Thyroid gland (tissue), 4 donors: Measurements from ENCODE around the gene LPCAT1. TPM values are rescaled to one million over a fixed set of nuclear protein-coding genes. Genes with fewer than 3 reads are reported as not detected.

Source experiments
- DNase-seq, 2 donors: peaks; one replicate each; pipeline ENCODE4 v3.0.0-alpha.2; 2019
- H3K27ac ChIP-seq, 3 donors: fragments of 200-600 bp; sonication (generic); 1 replicate in 2 of 3; 2 replicates in 1 of 3; pipeline ENCODE4 v1.5.1; 2016 to 2019; ENCODE audit warnings: mild to moderate bottlenecking in 1 of 3, moderate library complexity in 1 of 3
- H3K27me3 ChIP-seq: fragments of 200-600 bp; sonication (generic); one replicate; pipeline ENCODE4 v1.5.1; 2019
- H3K36me3 ChIP-seq, 2 donors: fragments of 200-600 bp; sonication (generic); one replicate each; pipeline ENCODE4 v1.5.1; 2016 to 2019
- H3K4me1 ChIP-seq, 2 donors: fragments of 200-600 bp; sonication (generic); one replicate each; pipeline ENCODE4 v1.5.1; 2017 to 2019
- H3K4me3 ChIP-seq, 3 donors: fragments of 200-600 bp; sonication (generic); replicated peaks in 1 of 3; 1 replicate in 2 of 3; 2 replicates in 1 of 3; pipeline ENCODE4 v1.5.1; 2016; ENCODE audit warnings: mild to moderate bottlenecking in 1 of 3
- H3K9me3 ChIP-seq: fragments of 200-600 bp; sonication (generic); one replicate; pipeline ENCODE4 v1.5.1; 2017
- POLR2A ChIP-seq, 2 donors: fragments of 450-650 bp; IDR thresholded peaks; one replicate each; pipeline ENCODE4 v1.6.1; 2017; ENCODE audit warnings: antibody characterized with exemption in 2 of 2, mild to moderate bottlenecking in 2 of 2, moderate library complexity in 1 of 2
- whole genome bisulfite sequencing, 2 donors: methylation state at CpG; one replicate each; pipeline ENCODE4 v1.1.5; 2017; 5-methylcytosine and 5-hydroxymethylcytosine counted together
- intact Hi-C: fragments of 100-400 bp; cut with DNase I; formaldehyde crosslinking; loops from one replicate; pipeline ENCODE4 v1.15.1; 2023
- total RNA-seq, 4 donors: library from RNA; depleted of rRNA; stranded (reverse); fragments of >200 nt; gene quantifications; one replicate each; pipeline ENCODE4 v1.2.3, GENCODE V29; 2016
- TF ChIP-seq, protein P1 (sequence below), 6 experiments: fragments of 200-600 bp in 3 of 6; fragments of 450-650 bp in 3 of 6; sonication (generic) in 3 of 6; IDR thresholded peaks; one replicate each; pipeline ENCODE4 v1.5.1; 2016 to 2019; ENCODE audit warnings: antibody characterized with exemption in 6 of 6, mild to moderate bottlenecking in 2 of 6, inconsistent platforms in 1 of 6, moderate library complexity in 1 of 6

The LPCAT1 gene
- total RNA-seq, 4 donors from 2014 or later, result 30.9 to 35.7 (median 33.3) TPM

DNA sequence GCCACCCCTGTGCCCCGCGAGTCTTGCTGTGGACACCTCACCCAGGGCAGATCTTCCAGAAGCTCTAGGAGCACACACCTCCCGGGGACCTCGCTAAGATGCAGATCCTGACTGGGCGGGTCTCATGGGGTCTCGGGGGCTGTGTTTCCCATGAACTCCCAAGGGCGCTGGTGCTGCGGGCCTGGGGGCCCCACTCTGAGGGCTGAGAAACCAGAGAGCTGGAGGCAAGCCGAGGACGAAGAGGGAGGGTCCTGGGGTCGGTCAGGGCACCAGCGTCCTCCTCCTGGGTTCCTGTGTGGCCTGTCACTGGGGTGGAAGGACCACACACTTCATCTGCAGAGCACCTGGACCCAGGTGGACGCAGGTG lies 108.7 kb downstream of the LPCAT1 start:
- Histone ChIP-seq H3K27me3 (no peaks in the 10 kb centered on the region), H3K4me3 (no peak overlapping the region), H3K36me3 (no peaks in the 10 kb centered on the region), H3K4me1 (no peaks in the 10 kb centered on the region), H3K27ac (no peak overlapping the region), H3K9me3 (no peaks in the 10 kb centered on the region)
- no peak for DNase-seq
- TF ChIP-seq, protein P1, sequence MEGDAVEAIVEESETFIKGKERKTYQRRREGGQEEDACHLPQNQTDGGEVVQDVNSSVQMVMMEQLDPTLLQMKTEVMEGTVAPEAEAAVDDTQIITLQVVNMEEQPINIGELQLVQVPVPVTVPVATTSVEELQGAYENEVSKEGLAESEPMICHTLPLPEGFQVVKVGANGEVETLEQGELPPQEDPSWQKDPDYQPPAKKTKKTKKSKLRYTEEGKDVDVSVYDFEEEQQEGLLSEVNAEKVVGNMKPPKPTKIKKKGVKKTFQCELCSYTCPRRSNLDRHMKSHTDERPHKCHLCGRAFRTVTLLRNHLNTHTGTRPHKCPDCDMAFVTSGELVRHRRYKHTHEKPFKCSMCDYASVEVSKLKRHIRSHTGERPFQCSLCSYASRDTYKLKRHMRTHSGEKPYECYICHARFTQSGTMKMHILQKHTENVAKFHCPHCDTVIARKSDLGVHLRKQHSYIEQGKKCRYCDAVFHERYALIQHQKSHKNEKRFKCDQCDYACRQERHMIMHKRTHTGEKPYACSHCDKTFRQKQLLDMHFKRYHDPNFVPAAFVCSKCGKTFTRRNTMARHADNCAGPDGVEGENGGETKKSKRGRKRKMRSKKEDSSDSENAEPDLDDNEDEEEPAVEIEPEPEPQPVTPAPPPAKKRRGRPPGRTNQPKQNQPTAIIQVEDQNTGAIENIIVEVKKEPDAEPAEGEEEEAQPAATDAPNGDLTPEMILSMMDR (IDR thresholded peaks at IDR 0.05), result no peak
- no peak for TF ChIP-seq POLR2A (IDR thresholded peaks at IDR 0.05)
- intact Hi-C loops, result no loop called here
- 71 to 81% methylated on average over 9 to 12 of the region's 13 CpGs for WGBS, 2 donors

DNA sequence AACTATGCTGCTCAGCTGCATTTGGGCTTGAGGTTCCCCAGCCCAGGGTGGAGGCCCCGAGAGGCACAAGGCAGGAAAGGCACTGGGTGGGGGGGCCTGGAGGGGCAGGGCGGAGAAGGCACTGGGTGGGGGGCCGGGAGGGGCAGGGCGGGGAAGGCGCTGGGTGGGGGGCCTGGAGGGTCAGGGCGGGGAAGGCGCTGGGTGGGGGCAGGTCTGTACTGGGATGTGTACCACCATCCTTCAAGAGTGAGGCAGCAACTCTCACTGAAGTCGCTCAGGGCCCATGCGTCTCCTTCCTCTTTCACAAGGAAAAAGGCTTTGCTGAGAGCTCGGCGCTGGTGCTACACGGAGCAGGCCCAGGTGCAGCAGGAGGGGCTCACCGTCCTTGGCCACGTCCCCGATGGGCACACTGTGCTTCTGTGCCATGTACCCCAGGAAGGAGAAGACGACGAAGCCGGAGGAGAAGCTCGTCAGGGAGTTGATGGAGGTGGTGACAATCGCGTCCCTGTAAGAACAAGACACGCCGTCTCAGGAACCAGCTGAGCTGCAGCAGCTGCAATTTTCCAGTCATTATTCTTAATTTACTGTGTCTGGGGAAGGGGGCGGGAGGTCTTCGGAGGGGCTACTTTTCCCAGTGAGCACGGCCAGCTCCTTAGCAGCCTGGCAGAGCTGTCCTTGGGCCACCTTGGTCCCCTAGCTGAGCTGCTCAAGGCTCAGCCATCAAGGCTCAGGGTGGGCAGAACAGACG lies 109.3 kb downstream of the LPCAT1 start:
- Histone ChIP-seq H3K27ac (no peak overlapping the region), H3K9me3 (no peaks in the 10 kb centered on the region), H3K4me1 (no peaks in the 10 kb centered on the region), H3K4me3 (no peak overlapping the region), H3K27me3 (no peaks in the 10 kb centered on the region), H3K36me3 (no peaks in the 10 kb centered on the region)
- TF ChIP-seq, protein P1 (IDR thresholded peaks at IDR 0.05), result no peak
- TF ChIP-seq POLR2A (IDR thresholded peaks at IDR 0.05), result no peak
- no peak for DNase-seq
- intact Hi-C loops, result no loop called here
- WGBS, 2 donors, result 48 to 56% methylated on average over 21 to 26 of the region's 27 CpGs

DNA sequence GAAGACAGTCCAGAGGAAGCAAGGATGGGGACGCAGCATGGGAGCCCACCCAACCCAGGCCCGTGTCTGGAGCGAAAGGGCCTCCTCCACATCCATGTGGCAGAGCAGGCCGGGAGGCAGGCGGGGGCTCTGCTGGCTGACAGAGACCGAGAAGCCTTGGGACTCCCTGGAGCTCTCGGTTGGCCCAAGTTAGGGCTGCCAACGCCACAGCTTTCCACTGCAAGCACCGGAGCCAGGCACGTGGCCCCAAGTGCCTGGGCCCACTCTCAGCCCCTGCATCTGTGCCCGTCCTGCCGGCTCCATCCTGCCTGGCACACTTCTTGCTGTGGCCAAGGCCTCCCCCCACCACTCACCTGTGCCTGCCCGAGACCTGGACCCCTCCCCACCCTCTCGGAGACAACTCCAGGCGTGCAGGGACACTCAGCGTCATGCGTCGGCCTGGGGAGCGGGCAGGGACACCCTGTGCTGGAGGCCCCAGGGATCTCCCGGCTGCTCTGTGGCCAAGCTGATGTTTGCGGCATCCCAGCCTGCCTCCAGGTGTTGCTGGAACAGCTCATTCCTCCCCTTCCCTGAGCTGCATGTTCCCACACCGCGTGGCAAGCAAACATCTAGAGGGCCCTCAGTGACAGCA lies 110.0 kb downstream of the LPCAT1 start:
- intact Hi-C loops, result no loop called here
- no peak for DNase-seq
- no peaks in the 10 kb centered on the region for H3K27me3 ChIP-seq
- H3K27ac ChIP-seq, result no peak overlapping the region
- TF ChIP-seq, protein P1 (IDR thresholded peaks at IDR 0.05), result no peak
- no peak for TF ChIP-seq POLR2A (IDR thresholded peaks at IDR 0.05)
- H3K36me3 ChIP-seq, result no peaks in the 10 kb centered on the region
- no peak overlapping the region for H3K4me3 ChIP-seq
- no peaks in the 10 kb centered on the region for H3K4me1 ChIP-seq
- no peaks in the 10 kb centered on the region for H3K9me3 ChIP-seq
- 62 to 75% methylated on average over 10 to 20 of the region's 23 CpGs for WGBS, 2 donors

DNA sequence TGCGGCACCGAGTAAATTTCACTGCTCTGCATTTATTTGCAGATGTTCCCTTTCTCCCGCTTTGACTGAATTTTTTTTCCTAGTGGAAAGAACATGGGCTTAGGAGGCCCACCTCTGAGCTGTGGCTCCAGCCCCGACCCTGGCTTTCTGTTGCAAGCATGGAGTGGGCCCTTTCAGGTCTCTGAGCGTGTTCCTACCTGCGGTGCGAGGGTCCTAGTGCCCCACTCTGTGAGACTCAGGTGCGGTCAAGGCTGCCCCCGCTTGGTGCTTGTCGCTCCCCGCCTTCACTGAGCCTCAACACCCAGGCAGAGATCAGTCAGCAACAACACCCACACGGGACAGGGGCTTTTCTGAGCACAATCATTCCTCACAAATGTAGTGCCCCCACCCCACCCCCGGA lies 110.5 kb downstream of the LPCAT1 start:
- DNase-seq, result no peak
- Histone ChIP-seq H3K36me3 (no peaks in the 10 kb centered on the region), H3K4me3 (no peak overlapping the region), H3K27ac (no peak overlapping the region), H3K4me1 (no peaks in the 10 kb centered on the region), H3K9me3 (no peaks in the 10 kb centered on the region), H3K27me3 (no peaks in the 10 kb centered on the region)
- intact Hi-C loops, result no loop called here
- 38 to 53% methylated on average over 12 to 13 of the region's 13 CpGs for WGBS, 2 donors
- TF ChIP-seq POLR2A (IDR thresholded peaks at IDR 0.05), result no peak
- TF ChIP-seq, protein P1 (IDR thresholded peaks at IDR 0.05), result no peak

DNA sequence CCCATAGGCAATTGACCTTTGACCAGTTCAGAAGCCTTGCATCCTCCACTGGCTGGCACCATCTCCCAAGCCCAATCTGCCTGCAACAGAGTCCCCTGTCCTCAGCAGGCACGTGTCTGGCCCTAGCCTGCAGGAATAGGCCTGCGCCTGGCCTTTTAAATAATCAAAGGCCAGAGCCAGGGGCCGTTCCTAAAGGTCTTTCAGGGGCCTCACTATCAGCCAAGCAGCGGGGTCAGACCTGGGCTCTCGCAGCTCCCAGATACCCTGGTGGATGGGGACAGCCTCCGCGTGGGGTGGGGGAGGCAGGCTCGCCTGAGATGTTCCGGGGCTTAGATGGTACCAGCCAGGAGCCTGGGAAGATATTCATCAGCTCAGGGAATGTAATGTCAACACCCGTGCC lies 111.1 kb downstream of the LPCAT1 start:
- no peak overlapping the region for H3K4me3 ChIP-seq
- H3K27ac ChIP-seq, result no peak overlapping the region
- no peaks in the 10 kb centered on the region for H3K4me1 ChIP-seq
- no peaks in the 10 kb centered on the region for H3K36me3 ChIP-seq
- no peak for DNase-seq
- 50 to 51% methylated on average over 8 to 9 of the region's 10 CpGs for WGBS, 2 donors
- no peaks in the 10 kb centered on the region for H3K9me3 ChIP-seq
- H3K27me3 ChIP-seq, result no peaks in the 10 kb centered on the region
- TF ChIP-seq, protein P1 (IDR thresholded peaks at IDR 0.05), result no peak
- TF ChIP-seq POLR2A (IDR thresholded peaks at IDR 0.05), result no peak
- intact Hi-C loops, result no loop called here
